B cell (primary cell): ENCODE data around the gene ARHGEF37.

Source experiments
- CTCF ChIP-seq: fragments of 200-600 bp; IDR thresholded peaks from one replicate; pipeline ENCODE4 v1.8.0; 2022; ENCODE audit warnings: antibody characterized with exemption, mild to moderate bottlenecking
- EZH2 ChIP-seq: IDR thresholded peaks from 2 replicates; pipeline ENCODE4 v1.6.1; 2012; ENCODE audit warnings: borderline replicate concordance, low read depth, mild to moderate bottlenecking, moderate library complexity, low read length; ENCODE audit not compliant: insufficient read depth, poor library complexity, severe bottlenecking

DNA sequence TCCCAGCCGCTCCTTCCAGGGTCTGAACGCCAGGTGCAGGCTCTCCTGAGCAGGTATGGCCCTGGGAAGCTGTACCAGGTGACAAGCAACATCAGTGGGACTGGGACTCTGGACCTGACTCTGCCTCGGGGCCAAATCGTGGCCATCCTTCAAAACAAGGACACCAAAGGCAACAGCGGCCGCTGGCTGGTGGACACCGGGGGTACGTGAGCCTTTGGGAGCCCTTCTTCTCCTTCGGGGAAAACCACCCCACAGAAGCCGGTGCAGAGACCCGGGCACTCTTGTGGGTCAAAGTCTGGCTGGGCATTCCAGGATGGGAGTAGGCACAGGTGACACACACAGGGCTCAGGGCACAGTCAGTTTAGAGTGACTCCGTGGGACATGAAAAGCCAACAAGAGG is 45.8 kb downstream of the ARHGEF37 start:
- TF ChIP-seq CTCF (no peak), EZH2 (no peak)
